IMR-90 (cell line): Measurements from ENCODE around the gene SH3D21. TPM values are rescaled to one million over a fixed set of nuclear protein-coding genes. Genes with fewer than 3 reads are reported as not detected.
A peak's percentile ranks its signal among the peaks of the same experiment; 100 is the strongest.

ENCODE experiments used
- ATAC-seq: fragments of 200-7000 bp; cut with Tn5 transposase; 2 replicates; pipeline ENCODE4 v1.9.1; 2020; ENCODE audit warnings: low read depth, mild to moderate bottlenecking, moderate library complexity
- BruUV-seq: library from RNA; stranded (reverse); fragments of 400-500 nt; replicated peaks from 2 replicates; lab custom pipeline; 2021; lab: Mats Ljungman, UMichigan
- CTCF ChIA-PET: fragments of 300-600 bp; formaldehyde crosslinking; extraction: SDS; loops from one replicate; lab custom pipeline; 2021; ENCODE audit warnings: antibody characterized with exemption; lab: Yijun Ruan, JAX
- POLR2A ChIA-PET: fragments of 300-600 bp; sonication (Branson Sonifier 250); formaldehyde crosslinking; loops from one replicate; lab custom pipeline; 2022; ENCODE audit warnings: antibody characterized with exemption; ENCODE audit not compliant: unreplicated experiment; lab: Charles Lee
- DNase-seq: peaks from one replicate; pipeline ENCODE4 v3.0.0; 2013
- H2AFZ ChIP-seq: replicated peaks from 2 replicates; pipeline ENCODE3; 2013; ENCODE audit warnings: low read length, mild to moderate bottlenecking; ENCODE audit not compliant: poor library complexity
- H2AK5ac ChIP-seq: 2 replicates; pipeline ENCODE4 v1.6.1; 2013; ENCODE audit warnings: low read depth, low read length, inconsistent platforms
- H2AK9ac ChIP-seq: replicated peaks from 2 replicates; pipeline ENCODE3; 2013; ENCODE audit warnings: mild to moderate bottlenecking, low read depth, low read length, moderate library complexity; ENCODE audit not compliant: poor library complexity
- H2BK120ac ChIP-seq: 2 replicates; pipeline ENCODE4 v1.6.1; 2013; ENCODE audit warnings: low read depth, low read length, inconsistent platforms
- H2BK15ac ChIP-seq: 3 replicates; pipeline ENCODE4 v1.6.1; 2013; ENCODE audit warnings: low read depth, low read length, inconsistent platforms
- H2BK20ac ChIP-seq: 2 replicates; pipeline ENCODE4 v1.6.1; 2013; ENCODE audit warnings: low read depth, mild to moderate bottlenecking, inconsistent platforms, low read length, moderate library complexity
- H2BK5ac ChIP-seq: 2 replicates; pipeline ENCODE4 v1.6.1; 2013; ENCODE audit warnings: mild to moderate bottlenecking, low read depth, low read length, inconsistent platforms; ENCODE audit not compliant: poor library complexity, severe bottlenecking
- H3K14ac ChIP-seq: replicated peaks from 2 replicates; pipeline ENCODE4 v1.6.1; 2013; ENCODE audit warnings: low read depth, low read length, inconsistent platforms
- H3K18ac ChIP-seq: 2 replicates; pipeline ENCODE4 v1.6.1; 2013; ENCODE audit warnings: low read depth, low read length, control low read depth
- H3K23ac ChIP-seq: 2 replicates; pipeline ENCODE4 v1.6.1; 2013; ENCODE audit warnings: low read depth, low read length, inconsistent platforms
- H3K27ac ChIP-seq: 2 replicates; pipeline ENCODE4 v1.5.1; 2013; ENCODE audit warnings: mild to moderate bottlenecking, control low read depth, low read length; ENCODE audit not compliant: insufficient read depth
- H3K27me3 ChIP-seq: 2 replicates; pipeline ENCODE4 v1.6.1; 2013; ENCODE audit warnings: low read length; ENCODE audit not compliant: control insufficient read depth, insufficient read depth
- H3K36me3 ChIP-seq: 2 replicates; pipeline ENCODE4 v1.6.1; 2013; ENCODE audit warnings: low read length, mixed read lengths; ENCODE audit not compliant: control insufficient read depth, insufficient read depth
- H3K4ac ChIP-seq: 2 replicates; pipeline ENCODE4 v1.6.1; 2013; ENCODE audit warnings: low read depth, low read length, inconsistent platforms
- H3K4me1 ChIP-seq: 2 replicates; pipeline ENCODE4 v1.6.1; 2013; ENCODE audit warnings: low read length, mixed read lengths; ENCODE audit not compliant: control insufficient read depth, insufficient read depth
- H3K4me2 ChIP-seq: 2 replicates; pipeline ENCODE4 v1.6.1; 2013; ENCODE audit warnings: low read depth, mild to moderate bottlenecking, control low read depth, low read length, moderate library complexity
- H3K4me3 ChIP-seq: 2 replicates; pipeline ENCODE4 v1.5.1; 2013; ENCODE audit warnings: low read depth, mild to moderate bottlenecking, control low read depth, low read length, moderate library complexity; ENCODE audit not compliant: insufficient read depth
- H3K56ac ChIP-seq: 2 replicates; pipeline ENCODE4 v1.6.1; 2013; ENCODE audit warnings: low read length, inconsistent platforms; ENCODE audit not compliant: insufficient read depth; ENCODE audit errors: extremely low read depth
- H3K79me1 ChIP-seq, 2 experiments: 2 replicates each; pipeline ENCODE4 v1.6.1; 2013; ENCODE audit warnings: low read length in 2 of 2, inconsistent platforms in 1 of 2, low read depth in 1 of 2
- H3K9ac ChIP-seq: 2 replicates; pipeline ENCODE4 v1.6.1; 2013; ENCODE audit warnings: low read depth, low read length, control low read depth
- H3K9me1 ChIP-seq: 2 replicates; pipeline ENCODE4 v1.6.1; 2013; ENCODE audit warnings: low read length, inconsistent platforms; ENCODE audit not compliant: insufficient read depth
- H3K9me3 ChIP-seq: 2 replicates; pipeline ENCODE4 v1.6.1; 2013; ENCODE audit warnings: low read length; ENCODE audit not compliant: control insufficient read depth, insufficient read depth
- H4K20me1 ChIP-seq: 2 replicates; pipeline ENCODE4 v1.6.1; 2013; ENCODE audit warnings: low read length, inconsistent platforms; ENCODE audit not compliant: insufficient read depth
- H4K5ac ChIP-seq: 2 replicates; pipeline ENCODE4 v1.6.1; 2013; ENCODE audit warnings: mild to moderate bottlenecking, low read depth, low read length, control low read depth
- H4K8ac ChIP-seq, 2 experiments: 2 replicates each; pipeline ENCODE4 v1.6.1; 2013; ENCODE audit warnings: low read depth in 2 of 2, low read length in 2 of 2, control low read depth in 1 of 2, inconsistent platforms in 1 of 2
- H4K91ac ChIP-seq: 2 replicates; pipeline ENCODE4 v1.6.1; 2013; ENCODE audit warnings: low read depth, low read length, inconsistent platforms; ENCODE audit not compliant: insufficient read depth
- BHLHE40 ChIP-seq: fragments of 150-350 bp; IDR thresholded peaks from 2 replicates; pipeline ENCODE4 v1.6.1; 2016; ENCODE audit warnings: mild to moderate bottlenecking, low read depth, low read length
- CEBPB ChIP-seq: IDR thresholded peaks from 2 replicates; pipeline ENCODE4 v1.6.1; 2012; ENCODE audit warnings: low read depth, low read length, improper control_type of control experiment
- CHD1 ChIP-seq: IDR thresholded peaks from 2 replicates; pipeline ENCODE4 v1.6.1; 2012; ENCODE audit warnings: low read depth, low read length, improper control_type of control experiment
- FOS ChIP-seq: fragments of 150-350 bp; IDR thresholded peaks from 2 replicates; pipeline ENCODE4 v1.6.1; 2016; ENCODE audit warnings: low read depth, low read length
- MAZ ChIP-seq: IDR thresholded peaks from 2 replicates; pipeline ENCODE4 v1.6.1; 2012; ENCODE audit warnings: low read depth, mild to moderate bottlenecking, low read length, improper control_type of control experiment, moderate library complexity, borderline replicate concordance
- NFE2L2 ChIP-seq: fragments of 150-350 bp; IDR thresholded peaks from 2 replicates; pipeline ENCODE4 v1.6.1; 2016; ENCODE audit warnings: low read depth, mild to moderate bottlenecking, low read length
- RCOR1 ChIP-seq: IDR thresholded peaks from 2 replicates; pipeline ENCODE4 v1.6.1; 2012; ENCODE audit warnings: mild to moderate bottlenecking, low read length, improper control_type of control experiment; ENCODE audit not compliant: insufficient replicate concordance
- RFX5 ChIP-seq: IDR thresholded peaks from 2 replicates; pipeline ENCODE4 v1.8.0; 2012; ENCODE audit warnings: low read depth, mild to moderate bottlenecking, low read length, moderate library complexity
- WGBS, 2 experiments: methylation state at CpG; one replicate each; pipeline versions ENCODE4 v1.1.5 to v1.1.7; 2013; ENCODE audit warnings: missing lambda C conversion rate in 2 of 2; ENCODE audit not compliant: insufficient read length in 1 of 2; ENCODE audit errors: extremely low coverage in 2 of 2; 5-methylcytosine and 5-hydroxymethylcytosine counted together
- dilution Hi-C: fragments of 300-500 bp; cut with HindIII; formaldehyde crosslinking; loops from one replicate; pipeline ENCODE4 v1.14.3; 2018; ENCODE audit warnings: low sequenced_read_pairs; ENCODE audit not compliant: unreplicated experiment
- in situ Hi-C: fragments of 300-500 bp; cut with MboI; formaldehyde crosslinking; loops from 3 replicates; pipeline ENCODE4 v1.14.3; 2019; ENCODE audit warnings: low sequenced_read_pairs, inconsistent platforms, mixed read lengths
- intact Hi-C: fragments of 100-400 bp; cut with micrococcal nuclease; formaldehyde crosslinking; loops from 2 replicates; pipeline ENCODE4 v1.10.0; 2022
- polyA plus RNA-seq, 3 experiments: library from polyadenylated mRNA; depleted of rRNA; stranded (reverse); fragments of >200 nt; gene quantifications; 2 replicates each; pipeline ENCODE4 v1.2.3, GENCODE V29; 2012; ENCODE audit warnings: low replicate concordance in 1 of 3
- total RNA-seq: library from RNA; depleted of rRNA; stranded (reverse); fragments of >200 nt; gene quantifications from 2 replicates; pipeline ENCODE4 v1.2.3, GENCODE V29; 2012
- TF ChIP-seq, protein P1 (sequence below): fragments of 150-350 bp; IDR thresholded peaks from 2 replicates; pipeline ENCODE4 v1.6.1; 2016; ENCODE audit warnings: low read depth, mild to moderate bottlenecking, low read length, moderate library complexity, borderline replicate concordance
- TF ChIP-seq, protein P2 (sequence below): fragments of 150-350 bp; IDR thresholded peaks from 2 replicates; pipeline ENCODE4 v1.6.1; 2017; ENCODE audit warnings: mild to moderate bottlenecking, antibody characterized with exemption, low read length, low read depth

Gene SH3D21
- total and polyA plus RNA-seq, 2 of the 4 experiments (the other 2 are of a cell fraction): 1.8 to 11.9 TPM

DNA sequence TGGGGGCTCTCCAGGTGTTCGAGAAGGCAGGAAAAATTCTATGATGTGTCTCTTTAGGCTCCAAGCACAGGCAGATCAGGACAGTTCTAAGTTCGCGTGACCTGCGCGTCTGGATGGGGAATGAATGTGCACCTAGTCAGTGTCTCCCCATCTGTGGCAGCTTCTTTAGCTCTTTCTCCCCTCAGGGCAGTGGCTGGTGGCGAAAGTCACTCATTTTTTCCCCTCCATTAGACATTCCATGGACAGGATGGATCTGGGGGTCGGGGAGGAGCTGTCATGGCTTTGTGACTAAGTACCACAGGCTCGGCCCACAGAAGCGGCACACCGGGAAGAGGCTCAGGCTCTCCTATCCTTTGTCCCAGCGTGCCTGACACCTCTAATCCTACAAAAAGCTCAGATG, 48.3 kb downstream of the SH3D21 start:
- TF ChIP-seq NFE2L2: no peak
- TF ChIP-seq RFX5: no peak
- TF ChIP-seq, protein P1, sequence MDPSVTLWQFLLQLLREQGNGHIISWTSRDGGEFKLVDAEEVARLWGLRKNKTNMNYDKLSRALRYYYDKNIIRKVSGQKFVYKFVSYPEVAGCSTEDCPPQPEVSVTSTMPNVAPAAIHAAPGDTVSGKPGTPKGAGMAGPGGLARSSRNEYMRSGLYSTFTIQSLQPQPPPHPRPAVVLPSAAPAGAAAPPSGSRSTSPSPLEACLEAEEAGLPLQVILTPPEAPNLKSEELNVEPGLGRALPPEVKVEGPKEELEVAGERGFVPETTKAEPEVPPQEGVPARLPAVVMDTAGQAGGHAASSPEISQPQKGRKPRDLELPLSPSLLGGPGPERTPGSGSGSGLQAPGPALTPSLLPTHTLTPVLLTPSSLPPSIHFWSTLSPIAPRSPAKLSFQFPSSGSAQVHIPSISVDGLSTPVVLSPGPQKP: no peak
- TF ChIP-seq MAZ: no peak
- TF ChIP-seq BHLHE40: no peak
- TF ChIP-seq CEBPB: no peak
- no peak for TF ChIP-seq RCOR1
- TF ChIP-seq FOS: no peak
- TF ChIP-seq CHD1: no peak
- TF ChIP-seq, protein P2, sequence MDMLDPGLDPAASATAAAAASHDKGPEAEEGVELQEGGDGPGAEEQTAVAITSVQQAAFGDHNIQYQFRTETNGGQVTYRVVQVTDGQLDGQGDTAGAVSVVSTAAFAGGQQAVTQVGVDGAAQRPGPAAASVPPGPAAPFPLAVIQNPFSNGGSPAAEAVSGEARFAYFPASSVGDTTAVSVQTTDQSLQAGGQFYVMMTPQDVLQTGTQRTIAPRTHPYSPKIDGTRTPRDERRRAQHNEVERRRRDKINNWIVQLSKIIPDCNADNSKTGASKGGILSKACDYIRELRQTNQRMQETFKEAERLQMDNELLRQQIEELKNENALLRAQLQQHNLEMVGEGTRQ: no peak
- Histone ChIP-seq H3K9ac (no peak overlapping the region), H4K20me1 (no peaks in the 10 kb centered on the region), H4K91ac (peak overlapping the region; percentile 27; the same call in 1 of the 2 replicates), H2AK5ac (peak overlapping the region; percentile 18; the same call in 1 of the 2 replicates), H3K18ac (no peak overlapping the region), H3K56ac (no peak overlapping the region), H4K8ac (no peak overlapping the region), H3K4me3 (no peak overlapping the region), H2AFZ (no peak overlapping the region), H2BK5ac (peak overlapping the region; percentile 3), H2BK120ac (0 out of 2 replicates have a peak overlapping the region, but pooled peaks have one; percentile 22), H3K27me3 (no peaks in the 10 kb centered on the region), H2BK20ac (peak overlapping the region; percentile 59; the same call in 1 of the 2 replicates), H3K36me3 (peaks cover 47% of the 10 kb centered on the region), H3K4me1 (peaks cover 40% of the 10 kb centered on the region), H2BK15ac (no peak overlapping the region), H3K27ac (no peak overlapping the region), H3K79me1 (peaks cover 15 to 76% of the 10 kb centered on the region in 2 experiments), H2AK9ac (peak overlapping the region; percentile 42), H3K14ac (0 out of 2 replicates have a peak overlapping the region, but pooled peaks have one; percentile 8), H4K5ac (no peak overlapping the region), H3K9me1 (peaks cover 36% of the 10 kb centered on the region), H3K4me2 (no peak overlapping the region), H3K4ac (0 out of 2 replicates have a peak overlapping the region, but pooled peaks have one; percentile 22), H3K9me3 (no peaks in the 10 kb centered on the region), H3K23ac (no peak overlapping the region)
- BruUV-seq: no TSS peak
- CTCF ChIA-PET: no interaction called here
- DNase-seq (no peak), ATAC-seq (no peak)
- in situ Hi-C loops (no loop called here), intact Hi-C loops (no loop called here), dilution Hi-C loops (no loop called here)
- POLR2A ChIA-PET: no interaction called here
- 100% methylated on average over 1 of the region's 11 CpGs; no CpG with 5 or more reads in 1 of the 2 experiments for WGBS, 2 experiments
